Measurements from ENCODE around the gene SEMA5A.

DNA sequence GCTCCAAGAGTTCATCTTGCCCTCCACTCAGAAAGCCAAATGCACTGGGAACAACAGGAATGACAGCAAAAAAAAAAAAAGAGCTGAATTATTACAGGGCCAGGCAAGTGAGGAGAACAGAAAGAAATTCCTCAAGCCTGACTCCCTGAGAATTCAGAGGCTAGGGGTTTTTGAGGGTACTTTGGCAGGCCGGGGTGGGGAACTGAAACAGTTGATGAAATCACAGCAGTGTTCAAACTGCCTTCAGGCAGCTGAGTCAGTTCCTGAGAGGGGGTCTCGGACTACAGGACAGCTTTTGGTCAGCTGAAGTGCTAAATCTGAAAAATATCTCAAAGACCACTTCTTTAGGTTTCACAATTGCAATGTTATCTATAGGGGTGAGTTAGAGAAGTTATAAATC, 419.4 kb downstream of the SEMA5A start:
- TF ChIP-seq, protein P1, sequence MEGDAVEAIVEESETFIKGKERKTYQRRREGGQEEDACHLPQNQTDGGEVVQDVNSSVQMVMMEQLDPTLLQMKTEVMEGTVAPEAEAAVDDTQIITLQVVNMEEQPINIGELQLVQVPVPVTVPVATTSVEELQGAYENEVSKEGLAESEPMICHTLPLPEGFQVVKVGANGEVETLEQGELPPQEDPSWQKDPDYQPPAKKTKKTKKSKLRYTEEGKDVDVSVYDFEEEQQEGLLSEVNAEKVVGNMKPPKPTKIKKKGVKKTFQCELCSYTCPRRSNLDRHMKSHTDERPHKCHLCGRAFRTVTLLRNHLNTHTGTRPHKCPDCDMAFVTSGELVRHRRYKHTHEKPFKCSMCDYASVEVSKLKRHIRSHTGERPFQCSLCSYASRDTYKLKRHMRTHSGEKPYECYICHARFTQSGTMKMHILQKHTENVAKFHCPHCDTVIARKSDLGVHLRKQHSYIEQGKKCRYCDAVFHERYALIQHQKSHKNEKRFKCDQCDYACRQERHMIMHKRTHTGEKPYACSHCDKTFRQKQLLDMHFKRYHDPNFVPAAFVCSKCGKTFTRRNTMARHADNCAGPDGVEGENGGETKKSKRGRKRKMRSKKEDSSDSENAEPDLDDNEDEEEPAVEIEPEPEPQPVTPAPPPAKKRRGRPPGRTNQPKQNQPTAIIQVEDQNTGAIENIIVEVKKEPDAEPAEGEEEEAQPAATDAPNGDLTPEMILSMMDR (IDR thresholded peaks at IDR 0.05) = no peak
- no peak for TF ChIP-seq EZH2 (IDR thresholded peaks at IDR 0.05)
